PC-3 (cell line): ENCODE data around the gene SLC25A26.

ENCODE experiments used
- CTCF ChIP-seq: fragments of 300-600 bp; sonication (generic); conservative IDR thresholded peaks from 2 replicates; pipeline ENCODE4 v1.5.1; 2017; ENCODE audit warnings: antibody characterized with exemption, low read depth, mild to moderate bottlenecking, low read length
- EZH2 ChIP-seq: fragments of 300-600 bp; sonication (generic); IDR thresholded peaks from one replicate; pipeline ENCODE4 v1.6.1; 2017; ENCODE audit warnings: antibody characterized with exemption, mild to moderate bottlenecking, low read length; ENCODE audit not compliant: unreplicated experiment

- TF ChIP-seq CTCF, result no peak
- TF ChIP-seq EZH2, result no peak
Observed at GRCh38 chr3:66381626-66382025, 160.8 kb downstream of the SLC25A26 start.
